GM21360 (cell line): ENCODE data around the gene ELK1.
A peak's percentile ranks its signal among the peaks of the same experiment; 100 is the strongest.
"Not testable (repeated sequence)": the region's sequence is repeated elsewhere in the genome, so short reads cannot be mapped to it uniquely, and the experiment has no call there.

Source experiments
- ATAC-seq: cut with Tn5 transposase; IDR thresholded peaks from one replicate; pipeline ENCODE4 v1.9.1; 2021; ENCODE audit warnings: mild to moderate bottlenecking, moderate library complexity; ENCODE audit not compliant: unreplicated experiment

Gene ELK1

GRCh38 chrX:47650164-47651042, at the start of gene ELK1:
ELK1 (minus strand) TSS chrX:47650563; CDS start chrX:47641441, 9,122 bp downstream.
- ATAC-seq: peak; percentile 88

- no peak for ATAC-seq
Measured at GRCh38 chrX:47697181-47697580, 46.8 kb upstream of the ELK1 start.

GRCh38 chrX:47690175-47690574, 39.8 kb upstream of the ELK1 start:
- no peak for ATAC-seq

- ATAC-seq: no peak
Measured at GRCh38 chrX:47687263-47687662, 36.9 kb upstream of the ELK1 start.

- ATAC-seq: no peak
Measured at GRCh38 chrX:47683829-47684205, 33.5 kb upstream of the ELK1 start.

- no peak for ATAC-seq
Measured at GRCh38 chrX:47683184-47683828, 32.9 kb upstream of the ELK1 start.

GRCh38 chrX:47675959-47676859, 25.8 kb upstream of the ELK1 start:
- ATAC-seq: not testable (repeated sequence)

- no peak for ATAC-seq
Measured at GRCh38 chrX:47674776-47675175, 24.4 kb upstream of the ELK1 start.

GRCh38 chrX:47665797-47666196, 15.4 kb upstream of the ELK1 start:
- ATAC-seq: not testable (repeated sequence)

- ATAC-seq: no peak
Measured at GRCh38 chrX:47664737-47665136, 14.4 kb upstream of the ELK1 start.

- no peak for ATAC-seq
Measured at GRCh38 chrX:47662144-47662657, 11.8 kb upstream of the ELK1 start.

GRCh38 chrX:47661539-47661938, 11.2 kb upstream of the ELK1 start:
- no peak for ATAC-seq

GRCh38 chrX:47659421-47659726, 9.0 kb upstream of the ELK1 start:
- ATAC-seq: no peak

- ATAC-seq: peak; percentile 75
Measured at GRCh38 chrX:47658684-47659420, 8.5 kb upstream of the ELK1 start, which contains the start of gene UXT. UXT (minus strand) TSS chrX:47659180; CDS start chrX:47658927, 253 bp downstream.

GRCh38 chrX:47658301-47658683, 7.9 kb upstream of the ELK1 start:
- ATAC-seq: no peak

- no peak for ATAC-seq
Measured at GRCh38 chrX:47651043-47651905, 911 bp upstream of the ELK1 start.

GRCh38 chrX:47649781-47650163, 591 bp downstream of the ELK1 start:
- ATAC-seq: no peak

- ATAC-seq: no peak
Measured at GRCh38 chrX:47649271-47649670, 1.1 kb downstream of the ELK1 start.

- no peak for ATAC-seq
Measured at GRCh38 chrX:47648376-47648775, 2.0 kb downstream of the ELK1 start.

GRCh38 chrX:47646636-47647035, 3.7 kb downstream of the ELK1 start:
- no peak for ATAC-seq
